Hematopoietic multipotent progenitor cell treated with erythropoietin and hydrocortisone succinate and interleukin-3 and kit ligand, for 17 days (in vitro differentiated cells): Measurements from ENCODE around the gene TGFA.

Experiments
- DNase-seq: peaks from one replicate; pipeline ENCODE4 v3.0.0-alpha.2; 2015; ENCODE audit warnings: low spot score

TGFA gene

DNA sequence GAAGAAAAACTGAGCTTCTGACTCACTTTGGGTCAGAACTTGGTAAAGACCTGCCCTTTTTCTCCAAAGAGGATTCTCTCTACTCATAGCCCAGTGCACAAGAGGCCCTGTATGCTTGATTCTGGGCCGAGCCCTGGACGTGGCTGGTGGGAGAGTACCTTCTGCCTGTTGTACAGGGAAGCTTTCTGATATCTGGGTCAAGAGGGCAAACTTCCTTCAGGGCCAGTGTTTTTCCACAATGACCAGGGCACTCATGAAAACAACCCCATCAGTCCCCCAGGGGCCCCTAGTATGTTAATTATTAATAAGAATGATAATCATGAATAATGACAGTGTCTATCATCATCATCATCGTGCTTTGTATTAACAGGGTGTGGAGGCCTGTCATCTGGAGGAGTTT, 90.0 kb downstream of the TGFA start:
- no peak for DNase-seq

DNA sequence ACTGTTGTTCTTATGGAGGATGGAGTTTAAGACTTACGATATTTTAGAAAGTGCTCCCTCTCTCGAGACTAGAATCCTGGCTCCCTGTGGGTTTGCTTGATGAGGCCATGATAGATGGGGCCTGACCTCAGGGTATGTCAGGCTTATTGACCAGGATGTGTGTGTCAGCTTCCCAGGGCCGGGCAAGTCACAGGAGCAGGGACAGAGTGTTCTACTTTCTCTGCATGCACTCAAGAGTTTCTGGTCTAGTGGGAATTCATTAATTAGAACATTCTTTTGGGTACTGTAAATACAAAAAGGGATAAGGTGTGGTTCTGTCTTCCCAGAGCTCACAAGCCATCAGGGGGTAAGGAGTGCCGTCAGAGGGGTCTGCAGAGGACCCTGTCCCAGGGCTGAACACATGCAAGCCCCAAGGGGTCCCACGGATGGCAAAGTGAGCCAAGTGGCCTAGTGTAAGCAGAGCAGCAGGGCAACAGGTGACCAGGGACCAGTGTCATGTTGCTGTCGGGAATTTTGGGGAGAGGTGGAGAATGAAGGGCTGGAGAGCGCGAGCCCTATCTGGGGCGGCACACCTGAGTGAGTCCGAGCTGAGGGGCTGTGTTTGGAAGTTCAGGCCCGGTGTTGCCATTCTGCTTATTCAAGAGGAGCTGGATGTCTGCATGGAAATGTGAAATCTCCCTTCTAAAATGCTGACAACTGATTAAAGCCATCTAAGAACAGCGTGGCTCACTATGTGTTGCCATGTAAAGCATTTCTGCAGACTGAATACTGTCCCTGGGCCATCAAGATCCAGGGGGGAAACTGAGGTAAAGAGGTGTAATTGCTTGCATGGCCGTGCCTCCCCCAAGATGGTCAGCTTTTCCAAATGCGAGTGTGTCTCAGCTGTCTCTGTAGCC, 91.4 kb downstream of the TGFA start:
- no peak for DNase-seq

DNA sequence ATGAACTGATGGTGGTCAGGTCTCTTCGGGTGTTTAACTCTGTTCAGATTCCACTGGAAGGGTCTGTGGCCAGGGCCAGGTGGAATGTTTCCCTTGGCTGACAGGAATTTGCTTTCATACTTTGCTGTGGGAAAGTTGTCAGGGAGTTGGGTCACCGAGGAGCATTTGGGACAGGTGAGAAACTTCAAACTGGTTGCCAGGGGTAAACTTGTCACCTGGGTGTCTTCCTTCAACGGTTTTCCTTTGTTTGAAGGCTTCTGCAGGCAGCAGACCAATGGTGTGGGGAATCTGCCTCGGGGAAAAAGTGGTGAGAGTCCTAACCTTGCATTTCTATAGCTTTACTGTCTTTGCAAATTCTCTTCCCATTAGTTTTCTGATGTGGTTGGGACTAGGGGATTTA, 92.2 kb downstream of the TGFA start:
- DNase-seq: no peak

DNA sequence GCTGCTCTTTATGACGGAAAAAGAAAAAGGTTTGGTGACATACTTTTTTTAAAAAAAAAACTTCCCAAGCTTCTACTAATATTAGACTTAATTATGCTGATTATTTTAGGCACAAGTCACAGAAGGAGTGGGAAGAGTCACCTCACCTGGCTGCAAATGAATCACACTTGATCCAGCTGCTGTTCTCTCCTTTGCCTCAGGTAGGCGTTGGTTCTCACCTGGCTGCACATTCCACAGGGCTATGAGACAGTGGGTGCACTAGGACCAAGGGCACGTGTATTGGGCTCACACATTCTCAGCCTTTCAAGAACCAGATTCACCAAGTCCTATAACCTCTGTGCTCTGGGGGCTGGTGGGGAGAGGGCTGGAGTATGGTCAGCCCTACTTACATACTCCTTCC, 93.3 kb downstream of the TGFA start:
- no peak for DNase-seq

DNA sequence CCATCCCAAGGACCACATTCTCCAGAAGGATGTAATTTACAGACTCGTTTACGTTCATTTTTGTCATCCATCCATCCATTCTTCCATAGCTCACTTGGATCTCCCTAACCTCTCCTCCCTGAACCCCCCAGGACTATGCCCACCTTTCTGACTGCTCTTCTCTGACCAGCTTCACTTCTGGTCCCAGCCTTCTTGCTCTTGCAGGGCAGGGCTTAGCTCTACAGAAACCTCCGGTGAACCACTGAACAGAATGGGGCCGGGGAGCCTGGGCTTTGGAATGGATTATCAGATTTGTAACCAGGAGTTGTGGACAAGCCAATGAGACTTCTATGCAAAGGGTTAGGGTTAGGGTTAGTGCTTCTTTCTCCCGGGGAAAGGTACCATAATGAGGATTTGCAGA, 95.0 kb downstream of the TGFA start:
- no peak for DNase-seq

DNA sequence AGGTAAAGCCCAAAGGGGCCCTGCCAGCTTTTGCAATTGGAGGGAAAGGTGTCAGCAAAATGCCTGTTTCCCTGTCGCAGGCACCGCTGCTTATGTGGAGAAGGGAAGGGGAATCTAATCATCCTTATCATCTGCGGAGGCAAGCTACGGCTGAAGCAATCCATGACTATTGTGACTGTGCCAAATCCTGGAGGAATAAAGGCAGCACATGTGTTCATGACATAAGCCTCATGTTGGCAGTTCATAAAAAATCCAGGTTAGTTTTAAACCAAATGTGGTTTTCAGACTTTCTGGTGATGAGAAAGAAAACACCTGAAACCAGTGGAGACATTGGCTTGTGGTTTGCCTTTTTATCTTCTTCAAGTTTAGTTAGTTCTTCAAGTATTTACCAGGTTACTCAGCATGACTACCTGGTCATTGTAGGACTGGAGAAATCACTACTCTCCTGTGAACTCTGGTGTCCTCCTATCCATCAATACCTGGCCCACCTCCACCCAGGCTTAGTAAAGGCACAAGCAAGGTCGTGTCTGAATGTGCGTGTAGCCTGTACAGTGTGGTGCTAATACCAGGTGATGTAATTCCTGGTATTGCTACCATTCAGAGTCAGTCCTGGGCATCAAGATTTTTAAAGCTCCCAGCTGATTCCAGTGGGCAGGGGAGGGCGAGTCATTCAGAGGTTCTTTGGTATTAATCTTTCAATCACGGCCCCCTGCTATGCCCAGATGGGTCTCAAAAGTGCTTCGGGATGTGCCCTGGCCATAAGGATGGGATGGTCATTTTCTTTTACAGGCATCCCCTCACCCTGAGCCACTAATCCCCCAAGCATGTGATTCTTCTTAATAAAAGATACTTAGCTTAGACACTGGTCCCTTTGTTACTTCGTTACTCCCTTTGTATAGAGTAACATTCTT, 96.8 kb downstream of the TGFA start:
- DNase-seq: no peak

DNA sequence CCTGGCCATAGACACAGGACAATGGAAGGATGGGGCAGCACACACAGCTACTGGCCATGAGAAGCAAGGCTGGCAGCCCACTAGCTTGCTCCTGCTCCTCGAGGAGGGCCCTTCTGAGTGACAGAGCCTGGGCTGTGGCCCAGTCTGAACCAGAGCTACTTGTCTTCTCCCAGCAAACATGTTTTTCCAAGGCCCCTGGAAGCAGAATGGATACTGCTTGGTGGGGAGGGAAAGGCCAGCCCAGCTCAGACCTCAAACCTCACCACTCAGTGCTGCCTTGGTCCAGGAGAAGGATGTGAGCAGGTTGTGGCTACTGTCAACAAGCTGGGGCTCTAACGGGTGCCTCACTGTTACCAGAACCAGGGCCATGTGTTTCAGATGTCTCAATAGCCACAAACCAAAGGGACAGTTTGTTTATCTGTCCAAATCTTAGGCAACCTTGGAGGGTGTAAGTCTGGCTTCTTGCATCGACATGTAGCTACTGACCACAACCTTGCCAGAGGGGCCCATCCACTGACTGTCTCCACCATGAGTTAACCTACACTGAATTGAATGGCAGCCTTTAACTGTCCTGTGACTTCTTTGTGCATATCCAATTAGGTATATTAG, 98.6 kb downstream of the TGFA start:
- DNase-seq: no peak

DNA sequence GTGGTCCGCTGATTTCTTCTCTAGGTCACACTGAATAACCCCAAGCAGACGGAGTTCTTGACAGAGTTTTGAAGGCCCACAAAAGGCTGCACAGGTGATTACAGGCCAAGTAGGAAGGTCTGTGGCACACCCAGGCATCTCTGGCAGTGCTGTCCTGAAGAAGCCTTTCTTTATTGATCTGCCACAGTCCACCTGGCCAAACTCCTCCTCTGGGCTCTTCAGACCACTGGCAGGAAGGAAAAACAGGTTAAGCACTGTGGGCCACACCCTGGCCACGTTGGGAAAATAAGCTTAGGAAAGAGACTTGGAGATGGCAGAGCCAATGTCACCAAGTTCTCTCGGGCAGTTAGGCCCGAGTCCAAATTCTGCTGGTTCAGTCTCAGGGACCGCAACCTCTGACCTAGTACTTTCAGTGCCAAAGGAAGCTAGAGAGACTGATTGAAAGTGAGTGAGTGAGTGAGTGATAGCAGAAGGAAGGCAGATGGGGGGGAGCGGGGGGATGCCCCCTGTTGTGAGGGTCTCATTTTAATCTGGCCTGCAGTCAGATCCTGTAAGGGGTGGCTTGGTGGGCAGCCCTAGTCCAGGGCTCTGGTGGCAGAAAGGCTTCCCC, 102.9 kb downstream of the TGFA start:
- DNase-seq: no peak

DNA sequence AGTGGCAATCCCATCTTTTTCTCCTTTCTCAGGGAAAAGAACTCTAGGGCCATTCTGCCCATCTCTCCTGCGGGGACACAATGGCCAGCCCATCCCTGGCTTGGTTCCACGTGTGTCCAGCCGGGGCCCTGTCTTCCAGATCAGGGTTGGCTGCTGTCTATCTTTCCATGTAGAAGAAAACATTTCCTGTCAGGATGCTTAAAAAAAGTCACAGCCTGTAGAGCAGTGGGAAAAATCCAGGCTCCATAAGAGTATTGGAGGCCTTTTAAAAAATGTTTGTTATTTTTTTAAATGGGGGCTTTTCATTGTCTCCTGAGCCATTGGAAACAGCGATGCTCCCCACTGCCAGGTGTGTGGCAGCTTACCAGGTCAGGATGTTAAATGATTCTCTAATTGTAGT, 105.6 kb downstream of the TGFA start:
- no peak for DNase-seq

DNA sequence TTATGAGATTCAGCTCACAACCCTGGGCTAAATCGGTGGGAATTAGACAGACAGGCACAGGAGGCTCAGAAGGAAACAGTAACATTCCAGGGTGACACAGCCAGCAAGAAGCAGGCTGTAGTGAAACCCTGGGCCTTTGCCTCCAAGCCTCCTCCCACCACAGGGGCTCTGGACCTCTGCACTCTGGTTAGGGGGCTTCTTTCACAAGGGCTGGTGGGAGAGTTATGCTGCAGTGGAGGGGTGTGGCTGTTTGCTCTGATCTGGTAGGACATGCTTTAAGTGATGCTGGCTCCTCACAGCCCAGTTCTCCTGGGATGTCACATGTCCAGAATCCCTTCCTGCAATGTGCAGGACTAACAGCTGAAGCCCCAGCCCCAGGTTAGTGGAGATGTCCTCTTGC, 109.9 kb downstream of the TGFA start:
- DNase-seq: no peak

DNA sequence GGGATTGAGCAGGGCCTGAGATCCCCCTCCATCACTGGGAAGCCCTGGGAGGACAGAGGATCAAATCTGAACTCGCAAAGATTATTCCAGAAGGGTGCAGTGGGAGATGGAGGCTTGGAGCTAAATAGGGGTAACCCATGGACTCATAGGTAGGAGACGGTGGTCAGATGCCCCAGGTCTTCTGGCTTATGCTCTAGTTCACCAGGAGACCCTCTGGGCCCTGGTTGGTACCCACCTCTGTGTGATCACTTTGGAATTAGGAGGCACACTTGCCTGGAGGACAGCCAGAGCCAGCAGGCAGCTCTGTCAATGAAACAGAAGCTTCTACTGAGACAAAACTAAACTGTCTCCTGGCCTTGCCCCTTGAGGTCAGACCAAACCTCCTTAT, 110.6 kb downstream of the TGFA start:
- DNase-seq: no peak

DNA sequence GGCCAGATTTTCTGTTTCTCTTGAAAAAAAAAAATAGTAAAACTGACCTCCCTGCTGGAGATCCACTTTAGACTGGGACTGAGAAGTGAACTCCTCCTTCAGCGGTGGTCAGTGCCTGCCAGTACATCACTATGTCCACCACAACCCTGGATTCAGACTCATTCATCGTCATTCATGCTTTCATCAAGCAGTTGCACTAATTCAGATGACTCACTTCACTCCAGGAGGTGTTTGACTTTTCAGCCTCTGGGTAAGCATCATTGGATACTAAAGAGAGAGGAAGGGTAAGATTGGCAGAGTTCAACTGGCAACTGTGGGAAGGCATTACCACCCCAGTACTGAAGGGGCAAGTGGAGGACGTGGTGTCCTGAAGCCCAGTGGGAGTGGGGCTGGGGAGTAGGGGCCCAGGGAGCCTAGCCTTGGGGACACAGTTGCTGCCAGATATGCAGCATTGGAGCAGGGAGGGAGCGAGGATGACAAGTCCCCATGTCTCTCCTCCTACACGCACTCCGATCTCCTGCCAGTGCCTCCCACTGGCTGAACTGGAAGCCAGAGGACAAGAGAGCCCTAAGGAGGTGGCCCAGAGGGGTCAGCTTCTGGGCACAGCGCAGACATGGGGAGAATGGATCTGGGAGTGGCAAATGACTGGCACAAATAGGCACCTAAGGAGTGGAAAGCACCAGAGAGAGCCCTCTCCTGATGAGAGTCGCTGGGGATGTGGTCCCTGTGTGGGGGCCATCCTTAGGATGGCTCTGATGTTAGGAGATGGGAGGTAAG, 111.1 kb downstream of the TGFA start:
- DNase-seq: no peak

DNA sequence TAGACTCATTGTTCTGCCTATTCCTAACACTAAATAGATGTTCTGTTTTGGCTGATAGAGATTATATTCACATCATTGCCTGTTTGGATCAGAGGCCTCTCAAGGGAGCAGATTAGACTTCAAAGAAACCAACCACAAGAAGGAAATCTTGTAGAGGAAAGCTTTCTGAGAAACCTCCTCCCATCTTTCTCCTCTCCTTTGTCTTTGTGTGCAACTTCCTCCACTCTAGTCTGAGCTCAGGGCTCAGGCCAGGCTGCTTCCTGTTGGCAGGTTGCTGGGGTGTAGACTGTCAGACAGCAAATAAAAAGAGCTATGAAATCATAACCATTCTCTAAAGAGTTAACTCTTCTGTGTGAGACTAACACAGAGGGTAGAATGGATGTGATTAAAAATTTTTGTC, 113.0 kb downstream of the TGFA start:
- DNase-seq: no peak

DNA sequence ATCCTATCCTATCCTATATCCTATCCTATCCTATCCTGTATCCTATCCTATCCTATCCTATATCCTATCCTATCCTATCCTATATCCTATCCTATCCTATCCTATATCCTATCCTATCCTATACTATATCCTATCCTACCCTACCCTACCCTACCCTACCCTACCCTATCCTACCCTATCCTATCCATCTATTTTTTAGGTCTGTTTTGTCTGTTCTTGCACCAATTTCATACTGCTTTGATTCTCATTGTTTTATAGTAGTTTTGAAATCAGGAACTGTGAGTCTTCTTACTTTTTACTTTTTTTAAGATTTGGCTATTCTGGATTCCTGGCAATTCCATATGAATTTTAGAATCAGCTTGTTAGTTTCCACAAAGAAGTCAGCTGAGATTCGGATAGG, 118.5 kb downstream of the TGFA start:
- no peak for DNase-seq

DNA sequence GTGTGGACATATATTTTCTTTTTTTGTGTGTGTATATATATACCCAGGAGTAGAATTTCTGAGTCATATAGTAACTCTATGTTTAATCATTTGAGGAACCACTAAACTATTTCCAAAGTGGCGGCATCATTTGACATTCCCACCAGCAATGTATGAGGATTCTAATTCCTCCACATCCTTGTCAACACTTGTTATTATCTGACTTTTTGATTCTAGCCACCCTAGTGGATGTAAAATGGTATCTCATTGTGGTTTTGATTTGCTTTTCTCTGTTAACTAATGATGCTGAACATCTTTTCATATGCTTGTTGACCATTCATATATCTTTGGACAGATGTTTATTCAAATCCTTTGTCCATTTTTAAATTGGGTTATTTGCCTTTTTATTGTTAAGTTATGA, 120.3 kb downstream of the TGFA start:
- no peak for DNase-seq

DNA sequence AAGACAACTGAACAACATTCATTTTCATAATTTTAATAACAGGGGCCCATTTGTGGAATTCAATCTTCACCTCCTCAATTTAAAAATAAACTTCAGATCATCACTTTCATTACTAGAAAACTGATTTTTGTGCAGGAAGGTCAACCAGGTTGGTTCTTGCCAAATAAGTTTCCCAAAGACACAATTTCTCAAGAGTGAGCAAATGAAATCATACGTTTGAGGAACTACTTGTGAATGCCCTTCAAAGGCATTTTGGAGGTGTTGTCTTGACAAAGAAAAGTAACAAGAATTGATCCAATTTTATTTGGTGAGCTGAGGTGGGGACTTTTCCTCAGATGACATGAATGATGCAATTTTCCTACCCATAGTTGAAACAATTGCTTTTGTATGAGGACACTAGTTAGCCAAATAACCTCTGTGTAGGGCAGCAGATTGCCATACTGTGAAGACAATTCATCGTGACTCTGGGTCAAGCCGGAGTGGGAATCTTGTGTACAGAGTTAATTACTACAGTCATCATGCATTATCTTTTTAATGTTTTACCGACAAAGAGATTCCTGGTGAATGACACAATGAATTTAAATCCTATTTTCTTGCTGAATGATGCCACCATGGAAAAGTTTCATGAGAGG, 121.8 kb downstream of the TGFA start:
- DNase-seq: no peak

DNA sequence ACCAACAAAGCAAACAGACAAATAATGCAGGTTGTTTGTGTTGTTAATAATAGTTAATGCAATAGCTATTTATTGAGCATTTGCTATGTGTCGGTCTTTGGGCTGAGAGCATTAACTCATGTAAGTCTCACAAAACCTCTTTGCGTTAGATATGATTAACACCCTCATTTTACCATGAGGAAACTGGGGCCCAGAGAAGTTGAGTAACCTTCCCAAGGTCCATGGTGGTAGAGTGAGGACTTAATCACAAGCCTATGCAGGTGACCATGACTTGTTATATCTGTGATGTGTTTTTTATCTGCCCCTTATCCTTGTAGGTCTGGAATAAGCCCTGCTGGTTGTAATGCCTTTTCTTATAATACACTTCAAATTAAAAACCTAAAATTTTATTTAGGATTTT, 127.3 kb downstream of the TGFA start:
- no peak for DNase-seq

DNA sequence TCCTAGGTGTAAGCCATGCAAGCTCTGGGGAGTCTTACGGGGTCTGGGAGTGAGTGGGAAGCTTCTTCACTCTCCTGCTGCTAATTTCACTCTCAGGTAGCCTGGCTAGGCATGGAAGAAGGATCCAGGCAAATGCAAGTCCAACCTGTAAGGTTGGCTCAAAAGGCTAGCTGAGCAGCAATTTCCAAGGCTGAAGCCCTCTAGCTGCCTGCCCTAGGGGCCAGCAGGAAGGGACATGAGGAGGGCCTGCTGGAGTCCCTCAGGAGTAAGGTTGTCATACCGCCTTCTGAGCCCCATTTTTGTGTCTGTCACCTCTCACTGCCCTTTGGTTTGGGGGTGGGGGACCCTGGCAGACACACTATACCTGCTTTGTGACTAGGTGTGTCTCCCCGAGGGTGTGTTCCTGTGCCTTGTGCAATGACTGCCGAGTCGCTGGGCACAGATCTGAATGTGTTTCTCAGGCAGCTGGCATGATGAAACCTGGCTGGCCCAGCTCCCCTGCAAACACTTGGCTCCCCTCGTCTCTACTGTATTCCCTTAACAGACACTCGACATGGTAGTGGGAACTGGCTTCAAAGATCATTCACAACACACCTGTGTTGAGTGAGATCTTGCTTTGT, 127.8 kb downstream of the TGFA start:
- DNase-seq: no peak

DNA sequence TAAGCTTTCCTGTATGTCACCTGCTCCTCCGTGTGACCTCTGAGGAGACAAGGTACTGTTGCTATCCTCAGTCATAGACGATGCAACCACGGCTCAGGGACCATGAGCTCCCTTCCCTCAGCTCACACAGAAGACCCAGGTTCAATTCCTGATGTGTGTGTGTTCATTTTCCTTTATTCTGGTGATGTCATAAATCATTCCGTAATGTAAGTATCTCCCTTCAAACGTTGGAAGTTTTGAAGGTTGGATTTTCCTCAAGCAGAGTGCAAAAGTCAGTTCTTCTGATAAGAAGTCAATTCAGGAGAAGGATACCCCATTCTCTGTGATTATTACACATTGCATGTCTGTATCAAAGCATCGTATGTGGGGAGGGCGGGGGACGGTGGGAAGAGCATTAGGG, 132.9 kb downstream of the TGFA start:
- DNase-seq: no peak

DNA sequence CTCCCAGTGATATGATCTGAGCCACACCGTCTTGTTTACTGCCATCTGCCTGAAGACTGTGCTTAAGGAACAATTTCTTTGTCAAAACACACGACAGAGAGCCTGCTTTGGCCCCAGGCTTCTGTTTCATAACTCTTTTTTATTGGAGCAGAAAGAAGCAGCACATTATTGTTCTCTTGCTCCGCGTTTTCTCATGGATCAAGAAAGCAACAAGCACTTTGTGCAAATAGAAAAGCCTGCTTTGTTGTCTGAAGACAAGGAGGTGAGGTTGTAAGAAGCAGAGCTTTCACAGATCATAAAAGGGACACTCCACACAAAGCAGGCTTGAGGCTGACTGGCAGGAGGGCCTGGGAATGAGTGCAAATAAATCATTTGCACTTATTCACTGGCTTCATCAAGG, 133.5 kb downstream of the TGFA start:
- DNase-seq: no peak

DNA sequence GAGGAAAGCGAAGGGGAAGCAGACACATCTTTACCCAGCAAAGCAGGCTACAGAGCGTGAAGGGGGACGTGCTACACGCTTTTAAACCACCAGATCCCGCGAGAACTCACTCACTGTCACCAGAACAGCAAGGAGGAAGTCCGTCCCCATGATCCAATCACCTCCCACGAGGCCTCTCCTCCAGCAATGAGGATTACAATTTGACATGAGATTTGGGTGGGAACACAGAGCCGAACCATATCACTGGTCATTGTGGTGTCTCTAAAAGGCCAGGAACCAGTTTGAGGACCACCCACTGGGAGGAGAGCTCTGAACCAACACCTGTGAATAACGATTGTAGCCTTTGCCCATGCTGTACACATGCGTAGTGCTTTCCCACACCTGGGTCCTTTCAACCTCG, 135.1 kb downstream of the TGFA start:
- no peak for DNase-seq
